ENCODE data around the gene FGF1.
A peak's percentile ranks its signal among the peaks of the same experiment; 100 is the strongest.

The FGF1 gene

GRCh38 chr5:142713121-142713706, 27.3 kb upstream of the FGF1 start (continued):
- TF ChIP-seq ZFP3 (tag by site-specific recombination; IDR thresholded peaks at IDR 0.05; ENCODE audit: low read depth) (no peak), ZNF626 (tag by site-specific recombination; IDR thresholded peaks at IDR 0.05) (no peak), ZBTB17 (tag by site-specific recombination; IDR thresholded peaks at IDR 0.05) (peak; percentile 76), GLI2 (tag by site-specific recombination; IDR thresholded peaks at IDR 0.05; ENCODE audit: borderline replicate concordance, low read depth) (no peak), ZNF513 (tag by site-specific recombination; IDR thresholded peaks at IDR 0.05) (peak; percentile 7; the same call in 1 of the 2 replicates), BCL11B (tag by site-specific recombination; IDR thresholded peaks at IDR 0.05; ENCODE audit: low read depth) (no peak), ZNF114 (tag by site-specific recombination; IDR thresholded peaks at IDR 0.05) (no peak), ZBTB10 (tag by site-specific recombination; IDR thresholded peaks at IDR 0.05) (peak; percentile 78), ZEB2 (tag by site-specific recombination; IDR thresholded peaks at IDR 0.05) (peak; percentile 87), ZNF112 (tag by site-specific recombination; IDR thresholded peaks at IDR 0.05) (no peak), ZNF184 (tag by site-specific recombination; IDR thresholded peaks at IDR 0.05) (peak; percentile 54; the same call in 1 of the 2 replicates), GFI1B (tag by site-specific recombination; IDR thresholded peaks at IDR 0.05) (no peak), ZNF248 (tag by site-specific recombination; IDR thresholded peaks at IDR 0.05) (no peak), ZNF280C (tag by site-specific recombination; IDR thresholded peaks at IDR 0.05) (no peak), ZNF169 (tag by site-specific recombination; IDR thresholded peaks at IDR 0.05) (no peak), ZNF623 (tag by site-specific recombination; IDR thresholded peaks at IDR 0.05) (no peak), MEIS1 (CRISPR knock-in tag; IDR thresholded peaks at IDR 0.05; ENCODE audit: borderline replicate concordance) (no peak), TCF7L2 (IDR thresholded peaks at IDR 0.05; ENCODE audit: borderline replicate concordance, low read depth, low read length) (no peak), KLF8 (tag by site-specific recombination; IDR thresholded peaks at IDR 0.05) (peak; percentile 52; the same call in 1 of the 2 replicates), ZNF776 (tag by site-specific recombination; IDR thresholded peaks at IDR 0.05; ENCODE audit: borderline replicate concordance) (no peak), ZNF266 (tag by site-specific recombination; IDR thresholded peaks at IDR 0.05; ENCODE audit: low read depth) (no peak), ZNF501 (tag by site-specific recombination; IDR thresholded peaks at IDR 0.05) (peak; percentile 93), ZNF629 (tag by site-specific recombination; IDR thresholded peaks at IDR 0.05) (peak; percentile 54), GLIS2 (tag by site-specific recombination; IDR thresholded peaks at IDR 0.05) (peak; percentile 57), ZNF175 (tag by site-specific recombination; IDR thresholded peaks at IDR 0.05) (no peak), ZNF341 (tag by site-specific recombination; IDR thresholded peaks at IDR 0.05; ENCODE audit: low read depth) (peak; percentile 43; the same call in 1 of the 2 replicates), ZNF692 (tag by site-specific recombination; IDR thresholded peaks at IDR 0.05) (peak; percentile 73), ZSCAN4 (tag by site-specific recombination; IDR thresholded peaks at IDR 0.05) (no peak), OVOL3 (tag by site-specific recombination; IDR thresholded peaks at IDR 0.05) (no peak), ZNF660 (tag by site-specific recombination; IDR thresholded peaks at IDR 0.05) (peak; percentile 86), FEZF1 (tag by site-specific recombination; IDR thresholded peaks at IDR 0.05) (no peak), ZNF302 (tag by site-specific recombination; IDR thresholded peaks at IDR 0.05; ENCODE audit: low read depth) (no peak), ZNF76 (tag by site-specific recombination; IDR thresholded peaks at IDR 0.05; ENCODE audit: borderline replicate concordance, low read depth) (no peak), ZFP69B (tag by site-specific recombination; IDR thresholded peaks at IDR 0.05) (peak; percentile 44; the same call in 1 of the 2 replicates)
